GM06990 (cell line): ENCODE measurements around the gene GLDC.

Experiments
- DNase-seq: peaks from one replicate; pipeline ENCODE4 v3.0.0-alpha.2; 2011; ENCODE audit not compliant: insufficient read length; ENCODE audit errors: extremely low read depth
- H3K27me3 ChIP-seq: replicated peaks from 2 replicates; pipeline ENCODE4 v1.6.0; 2011; ENCODE audit warnings: low read length; ENCODE audit not compliant: control insufficient read depth, insufficient read depth
- H3K36me3 ChIP-seq: 2 replicates; pipeline ENCODE4 v1.5.1; 2011; ENCODE audit warnings: low read length; ENCODE audit not compliant: control insufficient read depth, insufficient read depth
- H3K4me3 ChIP-seq: replicated peaks from 2 replicates; pipeline ENCODE4 v1.5.1; 2011; ENCODE audit warnings: low read depth, mild to moderate bottlenecking, control low read depth, low read length
- CTCF ChIP-seq: IDR thresholded peaks from 2 replicates; pipeline ENCODE4 v1.5.1; 2011; ENCODE audit warnings: low read length, control low read depth, mild to moderate bottlenecking, inconsistent platforms; ENCODE audit not compliant: insufficient read depth, poor library complexity, severe bottlenecking

Gene GLDC

GRCh38 chr9:6576987-6577386 lies 68.5 kb downstream of the GLDC start:
- Histone ChIP-seq H3K36me3 (no peaks in the 10 kb centered on the region), H3K27me3 (no peaks in the 10 kb centered on the region), H3K4me3 (no peak overlapping the region)
- no peak for DNase-seq
- TF ChIP-seq CTCF, result no peak

DNA sequence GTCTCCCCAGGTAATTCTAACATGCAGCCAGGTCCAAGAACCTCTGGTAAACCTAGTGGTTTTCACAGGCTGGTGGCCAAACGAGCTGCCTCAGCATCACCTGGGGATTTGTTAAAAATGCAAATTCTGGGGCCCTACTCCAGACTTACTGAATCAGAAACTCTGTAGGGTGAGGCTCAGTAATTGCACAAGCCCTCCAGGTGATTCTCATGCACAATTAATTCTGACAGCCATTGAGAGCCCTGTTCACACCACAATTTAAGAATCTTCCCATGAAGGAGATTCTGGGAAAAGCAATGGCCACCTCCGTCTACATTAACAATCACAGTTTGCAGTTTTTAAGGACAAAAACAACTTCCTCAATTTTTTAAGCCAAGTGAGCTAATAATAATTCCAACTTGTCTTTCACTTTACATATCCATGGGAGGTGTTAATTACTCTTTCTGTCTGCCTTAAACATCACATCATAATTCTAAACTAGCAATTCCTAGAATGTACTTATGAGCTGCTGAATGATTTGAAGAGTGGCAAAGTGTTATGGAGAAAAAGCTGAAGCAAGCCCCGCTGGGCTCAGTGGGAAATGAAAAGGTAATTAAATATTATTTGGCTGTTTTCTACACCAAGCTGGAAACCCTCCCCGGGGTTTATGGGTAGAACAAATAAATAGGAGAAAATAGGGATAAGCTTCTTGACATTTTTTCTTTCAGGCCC lies 70.0 kb downstream of the GLDC start:
- H3K36me3 ChIP-seq, result no peaks in the 10 kb centered on the region
- H3K27me3 ChIP-seq, result no peaks in the 10 kb centered on the region
- peak; percentile 43 for DNase-seq
- TF ChIP-seq CTCF, result no peak
- no peak overlapping the region for H3K4me3 ChIP-seq

DNA sequence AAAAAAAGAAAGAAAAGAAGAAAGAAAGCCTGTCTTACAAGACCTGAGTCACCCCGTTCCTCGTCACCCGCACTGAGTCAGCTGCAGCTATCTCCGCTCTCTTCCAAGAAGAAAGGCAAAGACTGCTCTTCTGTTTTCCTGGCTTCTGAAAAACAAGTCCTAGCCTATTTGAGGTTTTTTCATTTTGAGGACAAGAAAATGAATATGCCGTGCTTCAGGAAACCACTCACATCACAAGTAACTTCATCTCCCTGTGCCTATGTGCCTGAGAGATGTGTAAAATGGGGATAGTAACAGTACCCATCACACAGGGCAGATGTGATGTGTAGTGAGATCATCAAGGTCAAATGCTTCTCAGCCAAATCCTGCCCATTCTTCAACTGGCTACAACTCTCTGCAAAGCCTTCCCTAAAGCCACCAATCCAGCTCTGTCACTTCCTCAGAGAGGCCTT lies 78.4 kb downstream of the GLDC start:
- peaks cover 5% of the 10 kb centered on the region for H3K36me3 ChIP-seq
- H3K27me3 ChIP-seq, result no peaks in the 10 kb centered on the region
- TF ChIP-seq CTCF, result no peak
- no peak for DNase-seq
- H3K4me3 ChIP-seq, result no peak overlapping the region

DNA sequence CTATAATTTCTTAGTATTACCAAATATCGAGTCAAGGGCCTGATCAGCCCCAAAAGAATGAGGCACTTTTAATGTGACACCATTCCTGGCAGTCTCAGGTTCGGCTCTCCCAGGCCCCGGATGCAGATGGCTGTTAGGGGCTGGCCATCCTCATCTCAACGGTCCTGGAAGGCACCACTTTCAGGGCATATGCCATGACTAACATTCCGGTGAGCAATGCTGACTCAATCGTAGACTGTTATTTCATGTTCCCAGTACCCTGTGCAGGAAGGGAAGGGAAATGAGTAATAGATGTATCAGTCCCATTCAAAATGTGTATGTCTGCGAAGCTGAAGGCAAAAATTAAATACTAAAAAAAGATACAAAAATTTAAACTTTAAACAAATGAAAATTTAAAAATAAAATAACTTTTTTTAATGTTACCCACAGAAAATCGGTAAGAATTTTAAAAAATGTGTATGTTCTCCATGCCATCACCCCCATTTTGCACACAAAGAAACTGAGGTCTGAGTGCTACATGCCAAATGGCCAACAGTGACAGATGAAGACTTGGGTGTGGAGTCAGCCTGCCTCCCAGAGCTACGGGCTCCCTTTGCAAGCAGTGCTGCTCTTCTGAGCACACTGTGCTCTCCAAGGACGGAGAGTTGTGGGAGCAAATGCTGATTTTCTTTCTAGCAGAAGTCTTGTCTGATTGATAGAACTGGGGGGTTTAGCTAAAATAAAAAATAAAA lies 79.0 kb downstream of the GLDC start:
- no peaks in the 10 kb centered on the region for H3K27me3 ChIP-seq
- TF ChIP-seq CTCF, result no peak
- H3K4me3 ChIP-seq, result no peak overlapping the region
- H3K36me3 ChIP-seq, result peaks cover 5% of the 10 kb centered on the region
- peak; percentile 32 for DNase-seq

- H3K36me3 ChIP-seq, result peaks cover 7% of the 10 kb centered on the region
- no peak for TF ChIP-seq CTCF
- no peak overlapping the region for H3K4me3 ChIP-seq
- no peaks in the 10 kb centered on the region for H3K27me3 ChIP-seq
- no peak for DNase-seq
These were observed 80.2 kb downstream of the GLDC start for GRCh38 chr9:6565312-6565711.
